PC-9 (cell line): ENCODE data around the gene ENAH.

Experiments used
- CTCF ChIP-seq: fragments of 200-600 bp; sonication (generic); conservative IDR thresholded peaks from 2 replicates; pipeline ENCODE4 v1.6.1; 2017; ENCODE audit warnings: mixed run types, antibody characterized with exemption, mild to moderate bottlenecking, moderate library complexity
- EZH2 ChIP-seq: fragments of 200-600 bp; sonication (generic); IDR thresholded peaks from 2 replicates; pipeline ENCODE4 v1.8.0; 2017; ENCODE audit warnings: antibody characterized with exemption, low read depth

GRCh38 chr1:225642177-225642576, 10.7 kb downstream of the ENAH start:
- no peak for TF ChIP-seq CTCF
- no peak for TF ChIP-seq EZH2
